HepG2 (cell line): ENCODE results near the gene RPL36AL. TPM values are rescaled to one million over a fixed set of nuclear protein-coding genes. Genes with fewer than 3 reads are reported as not detected.

ENCODE experiments used
- CCDC6 ChIP-seq: sonication (generic); formaldehyde crosslinking; IDR thresholded peaks from 2 replicates; pipeline ENCODE4 v1.8.1; 2022; ENCODE audit warnings: mild to moderate bottlenecking, missing genetic modification reagents, moderate library complexity
- FOXK2 ChIP-seq: fragments of 450-650 bp; IDR thresholded peaks from 2 replicates; pipeline ENCODE4 v1.6.1; 2016
- GABPB1 ChIP-seq: IDR thresholded peaks from 2 replicates; pipeline ENCODE4 v1.6.1; 2016; ENCODE audit warnings: mild to moderate bottlenecking, missing genetic modification reagents, moderate library complexity, missing compliant biosample characterization
- HDAC1 ChIP-seq: sonication (generic); formaldehyde crosslinking; IDR thresholded peaks from 2 replicates; pipeline ENCODE4 v1.5.1; 2020; ENCODE audit warnings: mild to moderate bottlenecking, missing genetic modification reagents
- HOMEZ ChIP-seq: IDR thresholded peaks from 2 replicates; pipeline ENCODE4 v1.6.1; 2016; ENCODE audit warnings: low read depth
- HOXA9 ChIP-seq: sonication (generic); formaldehyde crosslinking; IDR thresholded peaks from 2 replicates; pipeline ENCODE4 v1.8.1; 2022; ENCODE audit warnings: missing genetic modification reagents, mild to moderate bottlenecking, moderate library complexity, borderline replicate concordance
- IRX3 ChIP-seq: sonication (generic); formaldehyde crosslinking; IDR thresholded peaks from 2 replicates; pipeline ENCODE4 v1.8.1; 2023; ENCODE audit warnings: mild to moderate bottlenecking, low read depth, missing genetic modification reagents, borderline replicate concordance
- KDM4B ChIP-seq: sonication (generic); formaldehyde crosslinking; IDR thresholded peaks from 2 replicates; pipeline ENCODE4 v1.4.0; 2020; ENCODE audit warnings: missing genetic modification reagents
- KDM5B ChIP-seq: sonication (generic); formaldehyde crosslinking; IDR thresholded peaks from 2 replicates; pipeline ENCODE4 v1.4.0; 2020; ENCODE audit warnings: missing genetic modification reagents, mild to moderate bottlenecking, borderline replicate concordance
- KMT2A ChIP-seq: sonication (generic); formaldehyde crosslinking; IDR thresholded peaks from 2 replicates; pipeline ENCODE4 v1.4.0; 2020; ENCODE audit warnings: missing genetic modification reagents
- SMARCC2 ChIP-seq: fragments of 450-650 bp; IDR thresholded peaks from 2 replicates; pipeline ENCODE4 v1.6.1; 2017; ENCODE audit warnings: antibody characterized with exemption, mild to moderate bottlenecking
- THYN1 ChIP-seq: sonication (generic); formaldehyde crosslinking; IDR thresholded peaks from 2 replicates; pipeline ENCODE4 v1.8.1; 2023; ENCODE audit warnings: low read depth, mild to moderate bottlenecking, moderate library complexity, missing genetic modification reagents, borderline replicate concordance
- ZBTB44 ChIP-seq: sonication (generic); formaldehyde crosslinking; IDR thresholded peaks from 2 replicates; pipeline ENCODE4 v1.4.0; 2020; ENCODE audit warnings: missing genetic modification reagents
- ZNF205 ChIP-seq: IDR thresholded peaks from 2 replicates; pipeline ENCODE4 v1.6.1; 2018; ENCODE audit warnings: missing biosample characterization, missing genetic modification reagents
- ZNF333 ChIP-seq: sonication (generic); formaldehyde crosslinking; IDR thresholded peaks from 2 replicates; pipeline ENCODE4 v1.4.0; 2020; ENCODE audit warnings: mild to moderate bottlenecking, missing genetic modification reagents, borderline replicate concordance
- ZNF33A ChIP-seq: sonication (generic); formaldehyde crosslinking; IDR thresholded peaks from 2 replicates; pipeline ENCODE4 v1.5.1; 2020; ENCODE audit warnings: missing genetic modification reagents, mild to moderate bottlenecking, moderate library complexity, borderline replicate concordance
- ZNF350 ChIP-seq: sonication (generic); formaldehyde crosslinking; IDR thresholded peaks from 2 replicates; pipeline ENCODE4 v1.4.0; 2020; ENCODE audit warnings: mild to moderate bottlenecking, low read depth, missing genetic modification reagents, borderline replicate concordance
- ZNF629 ChIP-seq: sonication (generic); formaldehyde crosslinking; conservative IDR thresholded peaks from 2 replicates; pipeline ENCODE4 v1.5.0; 2020; ENCODE audit warnings: missing genetic modification reagents
- ZNF652 ChIP-seq: IDR thresholded peaks from 2 replicates; pipeline ENCODE4 v1.6.1; 2016; ENCODE audit warnings: low read depth, borderline replicate concordance
- polyA plus RNA-seq, 8 experiments: library from polyadenylated mRNA; depleted of rRNA in 3 of 8; stranded (reverse) in 7 of 8; unstranded in 1 of 8; fragments of >200 nt; fragmentation: Illumina TruSeq in 4 of 8; extraction: Trizol in 4 of 8; gene quantifications; 2 replicates each; pipeline versions ENCODE4 v1.2.1 to v1.2.3, GENCODE V29; 2011 to 2016; ENCODE audit warnings: low read depth in 4 of 8, missing spikeins in 1 of 8, mixed read lengths in 1 of 8; ENCODE audit not compliant: insufficient read depth in 1 of 8
- total RNA-seq, 5 experiments: library from RNA; depleted of rRNA; stranded (reverse); fragments of >200 nt; fragmentation: Illumina TruSeq; extraction: Trizol; gene quantifications; 2 replicates each; pipeline ENCODE4 v1.2.3, GENCODE V29; 2016; ENCODE audit warnings: low read depth in 1 of 5
- TF ChIP-seq, protein P1 (sequence below): IDR thresholded peaks from 2 replicates; pipeline ENCODE4 v1.6.1; 2016
- TF ChIP-seq, protein P2 (sequence below): sonication (generic); formaldehyde crosslinking; conservative IDR thresholded peaks from 2 replicates; pipeline ENCODE4 v1.8.1; 2023; ENCODE audit warnings: missing genetic modification reagents
- TF ChIP-seq, protein P3 (sequence below): sonication (generic); formaldehyde crosslinking; conservative IDR thresholded peaks from 2 replicates; pipeline ENCODE4 v1.4.0; 2020; ENCODE audit warnings: missing genetic modification reagents

RPL36AL gene
- total and polyA plus RNA-seq, 2 of the 13 experiments (the other 11 are each of a cell fraction or from before 2014, with no cell fraction given), result 90.0 to 294 TPM

DNA sequence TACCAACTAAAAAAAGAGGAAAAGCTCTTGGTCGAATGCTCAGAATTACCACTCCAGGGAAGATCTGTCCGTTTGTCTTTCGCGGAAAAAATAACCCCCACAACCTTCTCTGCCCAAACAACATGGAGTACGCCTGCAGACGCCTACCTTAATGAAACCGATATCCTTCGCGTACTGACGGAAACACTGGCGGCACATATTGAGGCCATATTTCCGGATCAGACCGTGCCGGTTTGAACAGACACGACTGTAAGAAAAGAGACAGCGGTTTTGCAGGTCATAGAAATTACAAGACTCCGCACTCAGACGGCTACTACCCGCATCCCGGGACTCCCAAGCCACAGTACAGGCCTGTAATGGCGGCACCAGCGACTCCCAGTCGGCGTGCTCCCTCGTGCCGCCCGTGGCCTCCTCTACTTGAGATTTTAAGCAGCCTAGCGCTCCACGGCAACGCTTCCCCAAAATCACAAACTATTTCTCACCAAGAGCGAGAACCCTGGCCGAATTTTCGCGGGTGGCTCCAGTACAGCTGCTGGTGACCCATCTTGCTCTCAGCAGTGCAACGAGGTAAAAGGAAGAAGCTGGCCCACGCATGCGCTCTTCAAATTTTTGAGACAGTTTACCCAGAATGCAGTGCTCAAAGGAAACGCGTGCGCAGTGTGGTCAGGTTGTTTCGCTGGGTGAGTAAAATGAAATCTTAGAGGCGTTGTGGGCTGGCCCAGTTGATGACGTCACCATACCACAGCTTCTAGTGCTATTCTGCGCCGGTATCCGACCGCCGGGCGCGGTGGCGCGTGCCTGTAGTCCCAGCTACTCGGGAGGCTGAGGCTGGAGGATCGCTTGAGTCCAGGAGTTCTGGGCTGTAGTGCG, 34.4 kb downstream of the RPL36AL start, which contains the start of gene RPS29 (continued):
- 0 out of 2 replicates have a peak, but pooled peaks have one; percentile 18 for TF ChIP-seq ZNF33A (CRISPR knock-in tag)
- TF ChIP-seq KDM4B (CRISPR knock-in tag), result peak; percentile 34; the same call in 1 of the 2 replicates
- peak; percentile 62 for TF ChIP-seq ZNF205 (CRISPR knock-in tag)
- no peak for TF ChIP-seq ZBTB44 (CRISPR knock-in tag)
- TF ChIP-seq CCDC6 (CRISPR knock-in tag), result no peak
- peak; percentile 68 for TF ChIP-seq GABPB1 (CRISPR knock-in tag)
- no peak for TF ChIP-seq SMARCC2
- no peak for TF ChIP-seq ZNF652 (CRISPR knock-in tag)
- peak; percentile 60; the same call in 1 of the 2 replicates for TF ChIP-seq FOXK2
- TF ChIP-seq, protein P1, sequence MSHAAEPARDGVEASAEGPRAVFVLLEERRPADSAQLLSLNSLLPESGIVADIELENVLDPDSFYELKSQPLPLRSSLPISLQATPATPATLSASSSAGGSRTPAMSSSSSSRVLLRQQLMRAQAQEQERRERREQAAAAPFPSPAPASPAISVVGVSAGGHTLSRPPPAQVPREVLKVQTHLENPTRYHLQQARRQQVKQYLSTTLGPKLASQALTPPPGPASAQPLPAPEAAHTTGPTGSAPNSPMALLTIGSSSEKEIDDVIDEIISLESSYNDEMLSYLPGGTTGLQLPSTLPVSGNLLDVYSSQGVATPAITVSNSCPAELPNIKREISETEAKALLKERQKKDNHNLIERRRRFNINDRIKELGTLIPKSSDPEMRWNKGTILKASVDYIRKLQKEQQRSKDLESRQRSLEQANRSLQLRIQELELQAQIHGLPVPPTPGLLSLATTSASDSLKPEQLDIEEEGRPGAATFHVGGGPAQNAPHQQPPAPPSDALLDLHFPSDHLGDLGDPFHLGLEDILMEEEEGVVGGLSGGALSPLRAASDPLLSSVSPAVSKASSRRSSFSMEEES, result peak; percentile 45; the same call in 1 of the 2 replicates
- TF ChIP-seq ZNF629, result 0 out of 2 replicates have a peak, but pooled peaks have one; percentile 6
- no peak for TF ChIP-seq HOMEZ
- TF ChIP-seq ZNF350, result peak; percentile 76; the same call in 1 of the 2 replicates
- TF ChIP-seq HOXA9 (CRISPR knock-in tag), result no peak
- TF ChIP-seq, protein P2, sequence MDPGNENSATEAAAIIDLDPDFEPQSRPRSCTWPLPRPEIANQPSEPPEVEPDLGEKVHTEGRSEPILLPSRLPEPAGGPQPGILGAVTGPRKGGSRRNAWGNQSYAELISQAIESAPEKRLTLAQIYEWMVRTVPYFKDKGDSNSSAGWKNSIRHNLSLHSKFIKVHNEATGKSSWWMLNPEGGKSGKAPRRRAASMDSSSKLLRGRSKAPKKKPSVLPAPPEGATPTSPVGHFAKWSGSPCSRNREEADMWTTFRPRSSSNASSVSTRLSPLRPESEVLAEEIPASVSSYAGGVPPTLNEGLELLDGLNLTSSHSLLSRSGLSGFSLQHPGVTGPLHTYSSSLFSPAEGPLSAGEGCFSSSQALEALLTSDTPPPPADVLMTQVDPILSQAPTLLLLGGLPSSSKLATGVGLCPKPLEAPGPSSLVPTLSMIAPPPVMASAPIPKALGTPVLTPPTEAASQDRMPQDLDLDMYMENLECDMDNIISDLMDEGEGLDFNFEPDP, result no peak
- TF ChIP-seq IRX3 (CRISPR knock-in tag), result no peak
- no peak for TF ChIP-seq THYN1 (CRISPR knock-in tag)
- TF ChIP-seq ZNF333 (CRISPR knock-in tag), result peak; percentile 67
- peak; percentile 70; the same call in 1 of the 2 replicates for TF ChIP-seq KDM5B (CRISPR knock-in tag)
- TF ChIP-seq KMT2A (CRISPR knock-in tag), result peak; percentile 45
- TF ChIP-seq HDAC1 (CRISPR knock-in tag), result peak; percentile 72
- TF ChIP-seq, protein P3, sequence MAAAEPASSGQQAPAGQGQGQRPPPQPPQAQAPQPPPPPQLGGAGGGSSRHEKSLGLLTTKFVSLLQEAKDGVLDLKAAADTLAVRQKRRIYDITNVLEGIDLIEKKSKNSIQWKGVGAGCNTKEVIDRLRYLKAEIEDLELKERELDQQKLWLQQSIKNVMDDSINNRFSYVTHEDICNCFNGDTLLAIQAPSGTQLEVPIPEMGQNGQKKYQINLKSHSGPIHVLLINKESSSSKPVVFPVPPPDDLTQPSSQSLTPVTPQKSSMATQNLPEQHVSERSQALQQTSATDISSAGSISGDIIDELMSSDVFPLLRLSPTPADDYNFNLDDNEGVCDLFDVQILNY (CRISPR knock-in tag), result no peak
